HG03439 (cell line): Measurements from ENCODE around the gene ARMH4.
A peak's percentile ranks its signal among the peaks of the same experiment; 100 is the strongest.

ENCODE experiments used
- ATAC-seq: cut with Tn5 transposase; IDR thresholded peaks from one replicate; pipeline ENCODE4 v1.9.1; 2021; ENCODE audit warnings: mild to moderate bottlenecking, moderate library complexity; ENCODE audit not compliant: unreplicated experiment

The ARMH4 gene

GRCh38 chr14:58106446-58106845 lies 45.6 kb downstream of the ARMH4 start:
- ATAC-seq, result no peak

- no peak for ATAC-seq
These were observed 47.2 kb downstream of the ARMH4 start for GRCh38 chr14:58104808-58105207.

- no peak for ATAC-seq
These were observed 51.2 kb downstream of the ARMH4 start for GRCh38 chr14:58100735-58101368.

- no peak for ATAC-seq
These were observed 52.3 kb downstream of the ARMH4 start for GRCh38 chr14:58099682-58100081.

- ATAC-seq, result no peak
These were observed 53.5 kb downstream of the ARMH4 start for GRCh38 chr14:58098507-58098906.

GRCh38 chr14:58096731-58097130 lies 55.3 kb downstream of the ARMH4 start:
- ATAC-seq, result no peak

GRCh38 chr14:58091883-58092630 lies 60.0 kb downstream of the ARMH4 start:
- ATAC-seq, result no peak

- no peak for ATAC-seq
These were observed 62.4 kb downstream of the ARMH4 start for GRCh38 chr14:58089612-58090011.

GRCh38 chr14:58088961-58089360 lies 63.1 kb downstream of the ARMH4 start:
- no peak for ATAC-seq

- ATAC-seq, result no peak
These were observed 66.1 kb downstream of the ARMH4 start for GRCh38 chr14:58085877-58086276.

GRCh38 chr14:58082491-58083098 lies 69.4 kb downstream of the ARMH4 start:
- no peak for ATAC-seq

GRCh38 chr14:58082011-58082410 lies 70.0 kb downstream of the ARMH4 start:
- no peak for ATAC-seq

- no peak for ATAC-seq
These were observed 73.5 kb downstream of the ARMH4 start for GRCh38 chr14:58078471-58078870.

GRCh38 chr14:58078068-58078467 lies 73.9 kb downstream of the ARMH4 start:
- ATAC-seq, result no peak

- ATAC-seq, result no peak
These were observed 74.4 kb downstream of the ARMH4 start for GRCh38 chr14:58077621-58078020.

GRCh38 chr14:58073516-58073915 lies 78.5 kb downstream of the ARMH4 start:
- ATAC-seq, result no peak

GRCh38 chr14:58072288-58073071 lies 79.5 kb downstream of the ARMH4 start:
- peak; percentile 56 for ATAC-seq

GRCh38 chr14:58071341-58071740 lies 80.7 kb downstream of the ARMH4 start:
- no peak for ATAC-seq

GRCh38 chr14:58068306-58068705 lies 83.7 kb downstream of the ARMH4 start:
- no peak for ATAC-seq

- ATAC-seq, result no peak
These were observed 85.9 kb downstream of the ARMH4 start for GRCh38 chr14:58066115-58066514.

GRCh38 chr14:58061581-58061980 lies 90.4 kb downstream of the ARMH4 start:
- no peak for ATAC-seq
